Measurements from ENCODE around the gene TAS2R31. TPM values are rescaled to one million over a fixed set of nuclear protein-coding genes. Genes with fewer than 3 reads are reported as not detected.

TAS2R31 gene
- polyA plus RNA-seq, 3 donors = 0.88 to 2.0 (median 2.0) TPM

- no peak for DNase-seq
Observed at GRCh38 chr12:11014234-11014633, 17.0 kb downstream of the TAS2R31 start.

- DNase-seq = no peak
Observed at GRCh38 chr12:11007608-11008007, 23.6 kb downstream of the TAS2R31 start.

GRCh38 chr12:10998204-10998603, 33.0 kb downstream of the TAS2R31 start, which contains the start of gene TAS2R20:
Gene TAS2R20 (minus strand): TSS chr12:10998304. CDS start chr12:10997875, 429 bp downstream.
- no peak for DNase-seq

GRCh38 chr12:10994307-10994706, 36.9 kb downstream of the TAS2R31 start:
- DNase-seq = no peak

- no peak for DNase-seq
Observed at GRCh38 chr12:10989107-10989506, 42.1 kb downstream of the TAS2R31 start.

- DNase-seq = no peak
Observed at GRCh38 chr12:10986812-10987211, 44.4 kb downstream of the TAS2R31 start, which contains the start of gene TAS2R50. Gene TAS2R50 (minus strand): TSS chr12:10986912. CDS start chr12:10986860, 52 bp downstream.

GRCh38 chr12:10982244-10982643, 49.0 kb downstream of the TAS2R31 start:
- no peak for DNase-seq

Other genes starting within 250 kb of the TAS2R31 start
- not detected for gene TAS2R7, start 228.8 kb downstream of the TAS2R31 start, polyA plus RNA-seq (ENCODE audit: insufficient read length in 3 of 3)
- gene TAS2R8, start 224.1 kb downstream of the TAS2R31 start, polyA plus RNA-seq (ENCODE audit: insufficient read length in 3 of 3) = not detected
- not detected for gene TAS2R9, start 221.2 kb downstream of the TAS2R31 start, polyA plus RNA-seq (ENCODE audit: insufficient read length in 3 of 3)
- 1 to 10 TPM; 1.6 to 3.6 (median 3.1) TPM for gene TAS2R10, start 205.0 kb downstream of the TAS2R31 start, polyA plus RNA-seq (ENCODE audit: insufficient read length in 3 of 3)
- gene PRR4, start 181.9 kb downstream of the TAS2R31 start, polyA plus RNA-seq (ENCODE audit: insufficient read length in 3 of 3) = 10 to 100 TPM in 2 of 3 donors, 1 to 10 TPM in 1; 5.9 to 11.3 (median 11.3) TPM
- 10 to 100 TPM; 12.7 to 16.6 (median 15.1) TPM for gene PRH1, start 147.2 kb downstream of the TAS2R31 start, polyA plus RNA-seq (ENCODE audit: insufficient read length in 3 of 3)
- under 1 TPM; 0.10 to 0.25 (median 0.13) TPM for gene TAS2R13, start 121.8 kb downstream of the TAS2R31 start, polyA plus RNA-seq (ENCODE audit: insufficient read length in 3 of 3)
- under 1 TPM; 0.37 to 0.43 (median 0.40) TPM for gene PRH2, start 102.2 kb downstream of the TAS2R31 start, polyA plus RNA-seq (ENCODE audit: insufficient read length in 3 of 3)
- gene TAS2R14, start 92.1 kb downstream of the TAS2R31 start, polyA plus RNA-seq (ENCODE audit: insufficient read length in 3 of 3) = 1 to 10 TPM; 2.6 to 5.3 (median 5.1) TPM
- gene TAS2R50, start 44.5 kb downstream of the TAS2R31 start, polyA plus RNA-seq (ENCODE audit: insufficient read length in 3 of 3) = under 1 TPM; 0.09 to 0.24 (median 0.18) TPM
- 1 to 10 TPM in 2 of 3 donors, under 1 TPM in 1; 0.85 to 2.8 (median 2.5) TPM for gene TAS2R20, start 33.1 kb downstream of the TAS2R31 start, polyA plus RNA-seq (ENCODE audit: insufficient read length in 3 of 3)
- 1 to 10 TPM; 1.4 to 1.6 (median 1.5) TPM for gene TAS2R19, start 8.8 kb downstream of the TAS2R31 start, polyA plus RNA-seq (ENCODE audit: insufficient read length in 3 of 3)
- gene TAS2R46, start 30.9 kb upstream of the TAS2R31 start, polyA plus RNA-seq (ENCODE audit: insufficient read length in 3 of 3) = under 1 TPM in 2 of 3 donors, not detected in 1; 0.14 to 0.19 TPM
- under 1 TPM; 0.30 to 0.65 (median 0.33) TPM for gene TAS2R43, start 60.9 kb upstream of the TAS2R31 start, polyA plus RNA-seq (ENCODE audit: insufficient read length in 3 of 3)
- gene TAS2R30, start 103.2 kb upstream of the TAS2R31 start, polyA plus RNA-seq (ENCODE audit: insufficient read length in 3 of 3) = under 1 TPM; 0.16 to 0.22 (median 0.22) TPM
- gene SMIM10L1, start 139.8 kb upstream of the TAS2R31 start, polyA plus RNA-seq (ENCODE audit: insufficient read length in 3 of 3) = 10 to 100 TPM; 16.9 to 18.0 (median 17.3) TPM
- under 1 TPM in 1 of 3 donors, not detected in 2; 0.33 TPM for gene TAS2R42, start 155.5 kb upstream of the TAS2R31 start, polyA plus RNA-seq (ENCODE audit: insufficient read length in 3 of 3)
- under 1 TPM in 2 of 3 donors, not detected in 1; 0.13 to 0.19 TPM for gene PRB3, start 238.3 kb upstream of the TAS2R31 start, polyA plus RNA-seq (ENCODE audit: insufficient read length in 3 of 3)

Data from renal pelvis (tissue), 4 donors.